OCI-LY7 (cell line): ENCODE measurements around the gene CRTC1.

Experiments used
- EZH2phosphoT487 ChIP-seq: fragments of 200-600 bp; sonication (generic); IDR thresholded peaks from 2 replicates; pipeline ENCODE4 v1.6.1; 2018; ENCODE audit warnings: low read depth, borderline replicate concordance, mild to moderate bottlenecking, mixed run types, antibody characterized with exemption, low read length, moderate library complexity, mixed read lengths
- TF ChIP-seq, protein P1 (sequence below): fragments of 200-600 bp; sonication (generic); conservative IDR thresholded peaks from 2 replicates; pipeline ENCODE4 v1.5.1; 2014; ENCODE audit warnings: mild to moderate bottlenecking, antibody characterized with exemption, low read length, moderate library complexity, mixed read lengths

DNA sequence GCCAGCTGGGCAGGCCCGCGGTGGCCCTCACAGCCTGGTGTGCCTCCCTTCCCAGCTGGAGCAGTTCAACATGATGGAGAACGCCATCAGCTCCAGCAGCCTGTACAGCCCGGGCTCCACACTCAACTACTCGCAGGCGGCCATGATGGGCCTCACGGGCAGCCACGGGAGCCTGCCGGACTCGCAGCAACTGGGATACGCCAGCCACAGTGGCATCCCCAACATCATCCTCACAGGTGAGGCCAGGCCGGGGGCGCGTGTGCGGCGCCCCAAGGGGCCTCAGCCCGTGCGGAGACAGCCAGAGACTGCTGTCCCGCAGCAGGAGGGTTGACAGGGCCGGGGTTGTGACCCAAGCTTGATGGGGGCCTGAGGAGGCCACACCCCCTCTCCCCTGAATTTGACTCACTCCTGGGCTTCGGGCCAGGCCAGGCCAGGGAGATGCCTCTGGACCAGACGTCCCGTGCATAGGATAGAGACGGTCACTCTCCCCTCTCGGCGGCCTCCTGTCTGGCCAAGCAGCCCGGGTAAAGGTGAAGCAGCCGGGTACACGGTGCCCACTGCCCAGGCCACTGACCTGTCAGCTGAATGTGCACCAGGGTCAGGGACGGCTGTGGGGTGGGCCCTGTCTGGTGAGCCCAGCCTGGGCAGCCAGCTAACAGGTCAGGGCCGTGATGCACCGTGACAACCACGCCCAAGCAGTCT is 92.3 kb downstream of the CRTC1 start:
- TF ChIP-seq, protein P1, sequence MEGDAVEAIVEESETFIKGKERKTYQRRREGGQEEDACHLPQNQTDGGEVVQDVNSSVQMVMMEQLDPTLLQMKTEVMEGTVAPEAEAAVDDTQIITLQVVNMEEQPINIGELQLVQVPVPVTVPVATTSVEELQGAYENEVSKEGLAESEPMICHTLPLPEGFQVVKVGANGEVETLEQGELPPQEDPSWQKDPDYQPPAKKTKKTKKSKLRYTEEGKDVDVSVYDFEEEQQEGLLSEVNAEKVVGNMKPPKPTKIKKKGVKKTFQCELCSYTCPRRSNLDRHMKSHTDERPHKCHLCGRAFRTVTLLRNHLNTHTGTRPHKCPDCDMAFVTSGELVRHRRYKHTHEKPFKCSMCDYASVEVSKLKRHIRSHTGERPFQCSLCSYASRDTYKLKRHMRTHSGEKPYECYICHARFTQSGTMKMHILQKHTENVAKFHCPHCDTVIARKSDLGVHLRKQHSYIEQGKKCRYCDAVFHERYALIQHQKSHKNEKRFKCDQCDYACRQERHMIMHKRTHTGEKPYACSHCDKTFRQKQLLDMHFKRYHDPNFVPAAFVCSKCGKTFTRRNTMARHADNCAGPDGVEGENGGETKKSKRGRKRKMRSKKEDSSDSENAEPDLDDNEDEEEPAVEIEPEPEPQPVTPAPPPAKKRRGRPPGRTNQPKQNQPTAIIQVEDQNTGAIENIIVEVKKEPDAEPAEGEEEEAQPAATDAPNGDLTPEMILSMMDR, result no peak
- no peak for TF ChIP-seq EZH2phosphoT487
